Panc1 (cell line): ENCODE measurements around the gene TRIM17. TPM values are rescaled to one million over a fixed set of nuclear protein-coding genes. Genes with fewer than 3 reads are reported as not detected.

Experiments used
- ATAC-seq: fragments of 200-7000 bp; cut with Tn5 transposase; 2 replicates; pipeline ENCODE4 v1.9.1; 2020; ENCODE audit warnings: mild to moderate bottlenecking, moderate library complexity
- BruUV-seq: library from RNA; stranded (reverse); fragments of 400-500 nt; replicated peaks from 2 replicates; lab custom pipeline; 2021; lab: Mats Ljungman, UMichigan
- CTCF ChIA-PET: fragments of 300-600 bp; sonication (Branson Sonifier 250); formaldehyde crosslinking; loops from one replicate; lab custom pipeline; 2022; ENCODE audit warnings: antibody characterized with exemption; lab: Charles Lee
- POLR2A ChIA-PET: fragments of 300-600 bp; sonication (Branson Sonifier 250); formaldehyde crosslinking; loops from one replicate; lab custom pipeline; 2022; ENCODE audit warnings: antibody characterized with exemption; lab: Charles Lee
- DNase-seq: peaks from one replicate; pipeline ENCODE4 v3.0.0-alpha.2; 2010; ENCODE audit warnings: low read depth, low spot score
- H3K27ac ChIP-seq: 2 replicates; pipeline ENCODE4 v1.5.1; 2011; ENCODE audit warnings: mild to moderate bottlenecking, low read length, inconsistent platforms
- H3K27me3 ChIP-seq: fragments of 200-500 bp; sonication (Bioruptor generic); 2 replicates; pipeline ENCODE4 v1.6.0; 2014; ENCODE audit warnings: low read length, inconsistent platforms; ENCODE audit not compliant: control insufficient read depth, insufficient read depth
- H3K36me3 ChIP-seq: fragments of 200-500 bp; sonication (Bioruptor generic); 2 replicates; pipeline ENCODE4 v1.5.1; 2014; ENCODE audit warnings: inconsistent platforms, mild to moderate bottlenecking, low read length, moderate library complexity; ENCODE audit not compliant: control insufficient read depth, insufficient read depth
- H3K4me1 ChIP-seq: 2 replicates; pipeline ENCODE4 v1.5.1; 2011; ENCODE audit warnings: inconsistent platforms, mild to moderate bottlenecking, low read length, moderate library complexity; ENCODE audit not compliant: control insufficient read depth, insufficient read depth
- H3K4me3 ChIP-seq, 2 experiments: 2 replicates each; pipeline ENCODE4 v1.5.1; 2011 to 2012; ENCODE audit warnings: low read depth in 2 of 2, low read length in 2 of 2, mild to moderate bottlenecking in 2 of 2, inconsistent platforms in 1 of 2, moderate library complexity in 1 of 2
- H3K9me3 ChIP-seq: fragments of 200-500 bp; sonication (Bioruptor generic); 2 replicates; pipeline ENCODE4 v1.5.1; 2014; ENCODE audit warnings: low read depth, mild to moderate bottlenecking, inconsistent platforms, low read length, moderate library complexity; ENCODE audit not compliant: control insufficient read depth, insufficient read depth
- POLR2AphosphoS5 ChIP-seq: IDR thresholded peaks from 2 replicates; pipeline ENCODE4 v1.6.1; 2012; ENCODE audit warnings: mild to moderate bottlenecking, low read depth, low read length, moderate library complexity
- SIN3A ChIP-seq: IDR thresholded peaks from 2 replicates; pipeline ENCODE4 v1.6.1; 2012; ENCODE audit warnings: low read depth, mild to moderate bottlenecking, low read length, moderate library complexity, borderline replicate concordance; ENCODE audit not compliant: insufficient read depth
- TCF7L2 ChIP-seq: IDR thresholded peaks from 2 replicates; pipeline ENCODE4 v1.6.1; 2011; ENCODE audit warnings: mild to moderate bottlenecking, low read depth, low read length, inconsistent platforms
- in situ Hi-C: cut with HindIII; loops from 2 replicates; pipeline ENCODE4 v1.10.0; 2016; ENCODE audit warnings: low sequenced_read_pairs, low pct_unique_long_range_greater_than_20kb
- intact Hi-C: fragments of 100-400 bp; cut with micrococcal nuclease; formaldehyde crosslinking; loops from one replicate; pipeline ENCODE4 v1.10.0; 2022; ENCODE audit not compliant: unreplicated experiment
- total RNA-seq: library from RNA; stranded (reverse); gene quantifications from one replicate; pipeline ENCODE4 v1.2.1, GENCODE V29; 2021; ENCODE audit not compliant: unreplicated experiment
- TF ChIP-seq, protein P1 (sequence below), 2 experiments: IDR thresholded peaks; 2 replicates each; pipeline ENCODE4 v1.6.1; 2011 to 2012; ENCODE audit warnings: low read depth in 2 of 2, control low read depth in 1 of 2, low read length in 1 of 2, mild to moderate bottlenecking in 1 of 2, moderate library complexity in 1 of 2; ENCODE audit not compliant: insufficient read depth in 1 of 2
- TF ChIP-seq, protein P2 (sequence below): fragments of 450-650 bp; IDR thresholded peaks from 2 replicates; pipeline ENCODE4 v1.5.1; 2017; ENCODE audit warnings: mild to moderate bottlenecking

Gene TRIM17
- total RNA-seq, 1 experiment from 2014 or later, result 1.2 TPM

DNA sequence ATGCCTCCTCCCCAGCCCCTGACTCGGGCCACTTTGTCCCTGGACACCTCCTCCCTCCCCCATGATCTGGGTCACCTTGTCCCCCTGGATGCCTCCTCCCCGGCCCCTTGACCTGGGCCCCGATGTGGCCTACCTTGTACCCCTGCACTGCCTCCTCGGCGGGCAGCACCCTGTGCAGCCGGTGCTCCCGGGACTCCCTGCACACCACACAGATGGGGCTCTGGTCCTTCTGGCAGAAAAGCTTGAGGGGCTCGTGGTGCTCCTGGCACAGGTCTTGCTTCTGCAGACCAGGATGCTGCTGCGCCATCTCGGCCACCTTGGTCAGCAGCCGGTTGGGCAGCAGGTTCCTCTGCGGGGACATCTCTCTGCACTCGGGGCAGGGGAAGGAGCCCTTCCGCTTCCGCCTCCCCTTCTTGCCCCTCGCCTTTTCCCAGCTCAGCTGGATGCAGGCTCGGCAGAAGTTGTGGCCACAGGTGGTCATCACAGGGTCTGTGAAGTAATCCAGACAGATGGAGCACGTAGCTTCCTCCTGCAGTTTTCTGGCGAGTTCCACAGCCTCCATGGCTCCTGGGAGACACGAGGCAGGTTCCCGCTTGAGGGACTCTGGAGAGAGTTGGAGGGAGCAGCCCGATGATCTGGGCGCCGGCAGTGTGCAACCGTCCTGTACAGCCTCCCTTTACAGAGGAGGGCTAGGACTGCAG is 2.0 kb downstream of the TRIM17 start:
- DNase-seq, result no peak
- H3K9me3 ChIP-seq, result no peaks in the 10 kb centered on the region
- no peak overlapping the region for H3K27ac ChIP-seq
- H3K4me3 ChIP-seq, result no peak overlapping the region
- ChIA-PET CTCF (interaction anchor here (0.6 kb wide), 2 partner anchors 41 to 93 kb away, joined by 3 to 6 read pairs; no protein-coding TSS in a partner anchor), POLR2A (no interaction called here)
- no peaks in the 10 kb centered on the region for H3K27me3 ChIP-seq
- ATAC-seq, result no peak
- TF ChIP-seq, protein P1, sequence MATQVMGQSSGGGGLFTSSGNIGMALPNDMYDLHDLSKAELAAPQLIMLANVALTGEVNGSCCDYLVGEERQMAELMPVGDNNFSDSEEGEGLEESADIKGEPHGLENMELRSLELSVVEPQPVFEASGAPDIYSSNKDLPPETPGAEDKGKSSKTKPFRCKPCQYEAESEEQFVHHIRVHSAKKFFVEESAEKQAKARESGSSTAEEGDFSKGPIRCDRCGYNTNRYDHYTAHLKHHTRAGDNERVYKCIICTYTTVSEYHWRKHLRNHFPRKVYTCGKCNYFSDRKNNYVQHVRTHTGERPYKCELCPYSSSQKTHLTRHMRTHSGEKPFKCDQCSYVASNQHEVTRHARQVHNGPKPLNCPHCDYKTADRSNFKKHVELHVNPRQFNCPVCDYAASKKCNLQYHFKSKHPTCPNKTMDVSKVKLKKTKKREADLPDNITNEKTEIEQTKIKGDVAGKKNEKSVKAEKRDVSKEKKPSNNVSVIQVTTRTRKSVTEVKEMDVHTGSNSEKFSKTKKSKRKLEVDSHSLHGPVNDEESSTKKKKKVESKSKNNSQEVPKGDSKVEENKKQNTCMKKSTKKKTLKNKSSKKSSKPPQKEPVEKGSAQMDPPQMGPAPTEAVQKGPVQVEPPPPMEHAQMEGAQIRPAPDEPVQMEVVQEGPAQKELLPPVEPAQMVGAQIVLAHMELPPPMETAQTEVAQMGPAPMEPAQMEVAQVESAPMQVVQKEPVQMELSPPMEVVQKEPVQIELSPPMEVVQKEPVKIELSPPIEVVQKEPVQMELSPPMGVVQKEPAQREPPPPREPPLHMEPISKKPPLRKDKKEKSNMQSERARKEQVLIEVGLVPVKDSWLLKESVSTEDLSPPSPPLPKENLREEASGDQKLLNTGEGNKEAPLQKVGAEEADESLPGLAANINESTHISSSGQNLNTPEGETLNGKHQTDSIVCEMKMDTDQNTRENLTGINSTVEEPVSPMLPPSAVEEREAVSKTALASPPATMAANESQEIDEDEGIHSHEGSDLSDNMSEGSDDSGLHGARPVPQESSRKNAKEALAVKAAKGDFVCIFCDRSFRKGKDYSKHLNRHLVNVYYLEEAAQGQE (IDR thresholded peaks at IDR 0.05; ENCODE audit: insufficient read depth in 1 of 2, low read depth in 2 of 2, low read length in 1 of 2), result no peak
- TF ChIP-seq SIN3A (no peak), TCF7L2 (no peak), POLR2AphosphoS5 (no peak)
- TF ChIP-seq, protein P2, sequence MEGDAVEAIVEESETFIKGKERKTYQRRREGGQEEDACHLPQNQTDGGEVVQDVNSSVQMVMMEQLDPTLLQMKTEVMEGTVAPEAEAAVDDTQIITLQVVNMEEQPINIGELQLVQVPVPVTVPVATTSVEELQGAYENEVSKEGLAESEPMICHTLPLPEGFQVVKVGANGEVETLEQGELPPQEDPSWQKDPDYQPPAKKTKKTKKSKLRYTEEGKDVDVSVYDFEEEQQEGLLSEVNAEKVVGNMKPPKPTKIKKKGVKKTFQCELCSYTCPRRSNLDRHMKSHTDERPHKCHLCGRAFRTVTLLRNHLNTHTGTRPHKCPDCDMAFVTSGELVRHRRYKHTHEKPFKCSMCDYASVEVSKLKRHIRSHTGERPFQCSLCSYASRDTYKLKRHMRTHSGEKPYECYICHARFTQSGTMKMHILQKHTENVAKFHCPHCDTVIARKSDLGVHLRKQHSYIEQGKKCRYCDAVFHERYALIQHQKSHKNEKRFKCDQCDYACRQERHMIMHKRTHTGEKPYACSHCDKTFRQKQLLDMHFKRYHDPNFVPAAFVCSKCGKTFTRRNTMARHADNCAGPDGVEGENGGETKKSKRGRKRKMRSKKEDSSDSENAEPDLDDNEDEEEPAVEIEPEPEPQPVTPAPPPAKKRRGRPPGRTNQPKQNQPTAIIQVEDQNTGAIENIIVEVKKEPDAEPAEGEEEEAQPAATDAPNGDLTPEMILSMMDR, result no peak
- intact Hi-C loops (no loop called here), in situ Hi-C loops (no loop called here)
- peaks cover 6% of the 10 kb centered on the region; the same call in 1 of the 2 replicates for H3K4me1 ChIP-seq
- BruUV-seq, result no TSS peak
- peaks cover 4% of the 10 kb centered on the region; the same call in 1 of the 2 replicates for H3K36me3 ChIP-seq

DNA sequence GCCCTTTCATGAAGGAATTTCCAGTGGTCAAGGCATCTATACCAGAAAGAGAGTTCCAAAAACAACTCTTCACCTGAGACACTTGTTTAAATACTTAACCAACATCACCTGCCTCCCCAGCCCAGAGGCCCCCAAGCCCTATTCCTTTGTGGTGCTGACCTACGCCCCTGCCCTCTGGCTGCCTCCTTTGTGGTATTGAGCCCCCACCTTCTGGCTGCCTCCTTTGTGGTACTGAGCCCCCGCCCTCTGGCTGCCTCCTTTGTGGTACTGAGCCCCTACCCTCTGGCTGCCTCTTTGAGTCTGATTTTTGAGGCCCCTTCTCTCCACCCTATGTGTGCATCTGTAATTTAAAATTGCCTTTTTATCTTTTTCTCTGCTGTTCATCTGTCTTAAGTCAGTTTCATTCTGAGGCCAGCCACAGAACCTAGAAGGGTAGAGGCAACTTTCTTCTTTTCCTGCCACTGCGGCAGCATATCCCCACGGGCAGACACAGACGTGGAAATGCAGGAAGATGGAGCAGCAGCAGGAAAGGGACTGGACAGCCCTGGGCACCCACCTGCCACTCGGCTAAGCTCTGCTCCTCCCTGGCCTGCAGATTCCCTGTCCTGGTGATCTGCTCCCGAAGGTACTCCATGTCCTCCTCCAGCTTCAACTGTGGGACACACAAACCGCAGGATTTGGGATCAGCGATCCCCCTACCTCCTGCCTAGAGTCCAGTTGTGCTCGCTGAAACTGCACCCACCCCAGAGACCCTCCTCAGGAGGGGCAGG is 3.2 kb downstream of the TRIM17 start:
- in situ Hi-C loops (no loop called here), intact Hi-C loops (no loop called here)
- H3K36me3 ChIP-seq, result peaks cover 4% of the 10 kb centered on the region; the same call in 1 of the 2 replicates
- H3K4me3 ChIP-seq, result no peak overlapping the region
- H3K4me1 ChIP-seq, result peaks cover 6% of the 10 kb centered on the region; the same call in 1 of the 2 replicates
- no peak for ATAC-seq
- no peak overlapping the region for H3K27ac ChIP-seq
- no peaks in the 10 kb centered on the region for H3K27me3 ChIP-seq
- POLR2A ChIA-PET, result no interaction called here
- DNase-seq, result no peak
- BruUV-seq, result no TSS peak
- no peaks in the 10 kb centered on the region for H3K9me3 ChIP-seq
- TF ChIP-seq SIN3A (no peak), POLR2AphosphoS5 (no peak), TCF7L2 (no peak)
- TF ChIP-seq, protein P1 (IDR thresholded peaks at IDR 0.05; ENCODE audit: insufficient read depth in 1 of 2, low read depth in 2 of 2, low read length in 1 of 2), result no peak
- TF ChIP-seq, protein P2, result no peak
- CTCF ChIA-PET, result no interaction called here
